IPS DF 4.7 (cell line): ENCODE measurements around the gene FXYD6.

Experiments
- DNase-seq: peaks from one replicate; pipeline ENCODE4 v3.0.0-alpha.2; 2013; ENCODE audit warnings: low spot score; ENCODE audit errors: extremely low read depth

The FXYD6 gene

GRCh38 chr11:117849781-117850414 is 26.6 kb downstream of the FXYD6 start:
- DNase-seq = no peak

GRCh38 chr11:117843666-117844484 is 32.6 kb downstream of the FXYD6 start:
- no peak for DNase-seq

- no peak for DNase-seq
These were observed 34.1 kb downstream of the FXYD6 start for GRCh38 chr11:117842131-117842941.

GRCh38 chr11:117841551-117842031 is 34.9 kb downstream of the FXYD6 start:
- DNase-seq = no peak

- DNase-seq = no peak
These were observed 35.4 kb downstream of the FXYD6 start for GRCh38 chr11:117840881-117841550.

GRCh38 chr11:117839936-117840813 is 36.3 kb downstream of the FXYD6 start:
- DNase-seq = no peak

- DNase-seq = no peak
These were observed 37.0 kb downstream of the FXYD6 start for GRCh38 chr11:117839380-117839881.

GRCh38 chr11:117838901-117839300 is 37.6 kb downstream of the FXYD6 start:
- no peak for DNase-seq

- DNase-seq = no peak
These were observed 38.7 kb downstream of the FXYD6 start for GRCh38 chr11:117837791-117838190.

GRCh38 chr11:117837070-117837776 is 39.2 kb downstream of the FXYD6 start:
- no peak for DNase-seq

- no peak for DNase-seq
These were observed 40.1 kb downstream of the FXYD6 start for GRCh38 chr11:117836077-117836960.

GRCh38 chr11:117835576-117835975 is 40.9 kb downstream of the FXYD6 start:
- no peak for DNase-seq

GRCh38 chr11:117834838-117835443 is 41.5 kb downstream of the FXYD6 start:
- no peak for DNase-seq

GRCh38 chr11:117834068-117834810 is 42.2 kb downstream of the FXYD6 start:
- DNase-seq = no peak

GRCh38 chr11:117833401-117833891 is 43.0 kb downstream of the FXYD6 start:
- DNase-seq = no peak

GRCh38 chr11:117832511-117832910 is 43.9 kb downstream of the FXYD6 start:
- no peak for DNase-seq
